Activated CD4-positive, alpha-beta T cell treated with anti-CD3 and anti-CD28 coated beads, Interleukin-2, amount 10 ng/mL, durations not matched to agents 24 days and 14 days (primary cell): Measurements from ENCODE around the gene TAF9B. TPM values are rescaled to one million over a fixed set of nuclear protein-coding genes. Genes with fewer than 3 reads are reported as not detected.
"Not testable (repeated sequence)": the region's sequence is repeated elsewhere in the genome, so short reads cannot be mapped to it uniquely, and the experiment has no call there.

Source experiments
- DNase-seq: peaks from one replicate; pipeline ENCODE4 v3.0.0; 2022
- H3K27ac Mint-ChIP-seq: one replicate; pipeline ENCODE4 v1.8.0; 2022; ENCODE audit warnings: mild to moderate bottlenecking, mixed read lengths
- H3K27me3 Mint-ChIP-seq: one replicate; pipeline ENCODE4 v1.8.0; 2022; ENCODE audit warnings: mixed read lengths
- H3K36me3 Mint-ChIP-seq: one replicate; pipeline ENCODE4 v1.8.0; 2022; ENCODE audit warnings: low read depth, mild to moderate bottlenecking, mixed read lengths
- H3K4me1 Mint-ChIP-seq: one replicate; pipeline ENCODE4 v1.8.0; 2021; ENCODE audit warnings: mixed read lengths
- H3K4me3 Mint-ChIP-seq: one replicate; pipeline ENCODE4 v1.8.0; 2022; ENCODE audit warnings: mild to moderate bottlenecking, moderate library complexity, mixed read lengths
- H3K9me3 Mint-ChIP-seq: one replicate; pipeline ENCODE4 v1.8.0; 2021; ENCODE audit warnings: mixed read lengths
- intact Hi-C: fragments of 100-400 bp; cut with micrococcal nuclease; formaldehyde crosslinking; loops from one replicate; pipeline ENCODE4 v1.15.1; 2023
- total RNA-seq: library from RNA; stranded (reverse); gene quantifications from 2 replicates; pipeline ENCODE4 v1.2.3, GENCODE V29; 2022

TAF9B gene
- total RNA-seq, 1 donor from 2014 or later = 14.6 TPM

GRCh38 chrX:78105944-78106650 is 33.4 kb downstream of the TAF9B start:
- H3K27me3 Mint-ChIP-seq = no peaks in the 10 kb centered on the region
- H3K27ac Mint-ChIP-seq = peak overlapping the region; percentile 91
- peaks cover 28% of the 10 kb centered on the region for H3K4me1 Mint-ChIP-seq
- intact Hi-C loops = loop anchor here (2.0 to 10.0 kb wide), 9 partner anchors 195 to 1931 kb away; partner anchors contain the start of genes ATP7A, ATRX, COX7B and CYSLTR1
- DNase-seq = peak; percentile 77
- peak overlapping the region; percentile 97 for H3K4me3 Mint-ChIP-seq
- H3K36me3 Mint-ChIP-seq = peaks cover 48% of the 10 kb centered on the region
- peaks cover 4% of the 10 kb centered on the region for H3K9me3 Mint-ChIP-seq

- Mint-ChIP-seq H3K27ac (peak overlapping the region; percentile 91), H3K36me3 (peaks cover 45% of the 10 kb centered on the region), H3K4me1 (peaks cover 26% of the 10 kb centered on the region), H3K9me3 (peaks cover 4% of the 10 kb centered on the region), H3K4me3 (peak overlapping the region; percentile 97), H3K27me3 (no peaks in the 10 kb centered on the region)
- DNase-seq = peak; percentile 74
- intact Hi-C loops = loop anchor here (1.0 to 10.0 kb wide), 10 partner anchors 39 to 1930 kb away; partner anchors contain the start of genes ATP7A, ATRX, COX7B and CYSLTR1
These were observed 34.8 kb downstream of the TAF9B start for GRCh38 chrX:78104447-78105176.

- Mint-ChIP-seq H3K27ac (peak within 1 kb of the TSS; percentile 91), H3K9me3 (peaks cover 4% of the 10 kb centered on the region)
- intact Hi-C loops = loop anchor here (1.0 to 10.0 kb wide), 10 partner anchors 39 to 1929 kb away; partner anchors contain the start of genes ATP7A, ATRX, COX7B and CYSLTR1
These were observed 35.6 kb downstream of the TAF9B start, which contains the start of gene PGK1 for GRCh38 chrX:78103623-78104446. TSS of gene PGK1 (plus strand) at chrX:78104248. CDS start at chrX:78104341, 93 bp downstream.

GRCh38 chrX:78103001-78103622 is 36.3 kb downstream of the TAF9B start:
- DNase-seq = peak; percentile 57
- Mint-ChIP-seq H3K27ac (peak overlapping the region; percentile 90), H3K9me3 (peaks cover 4% of the 10 kb centered on the region), H3K27me3 (no peaks in the 10 kb centered on the region), H3K4me3 (peak overlapping the region; percentile 97), H3K4me1 (peaks cover 22% of the 10 kb centered on the region), H3K36me3 (peaks cover 35% of the 10 kb centered on the region)
- intact Hi-C loops = loop anchor here (10.0 kb wide), 6 partner anchors 222 to 1928 kb away; partner anchors contain the start of genes CYSLTR1, P2RY10, PBDC1 and RTL3

More at GRCh38 chrX:78103623-78104446, 35.6 kb downstream of the TAF9B start, which contains the start of gene PGK1:
- peak; percentile 98 for DNase-seq
- peaks cover 25% of the 10 kb centered on the region for H3K4me1 Mint-ChIP-seq
- peaks cover 41% of the 10 kb centered on the region for H3K36me3 Mint-ChIP-seq
- H3K27me3 Mint-ChIP-seq = no peaks in the 10 kb centered on the region
- H3K4me3 Mint-ChIP-seq = peak within 1 kb of the TSS; percentile 97

GRCh38 chrX:78102091-78102490 is 37.4 kb downstream of the TAF9B start:
- intact Hi-C loops = loop anchor here (10.0 kb wide), 6 partner anchors 223 to 1927 kb away; partner anchors contain the start of genes CYSLTR1, P2RY10, PBDC1 and RTL3
- Mint-ChIP-seq H3K27ac (peak overlapping the region; percentile 90), H3K27me3 (no peaks in the 10 kb centered on the region), H3K4me3 (peak overlapping the region; percentile 97), H3K4me1 (peaks cover 21% of the 10 kb centered on the region), H3K36me3 (peaks cover 24% of the 10 kb centered on the region), H3K9me3 (peaks cover 4% of the 10 kb centered on the region)
- DNase-seq = peak; percentile 66

- Mint-ChIP-seq H3K36me3 (peaks cover 3% of the 10 kb centered on the region), H3K4me3 (no peak overlapping the region), H3K9me3 (peaks cover 4% of the 10 kb centered on the region), H3K4me1 (peaks cover 16% of the 10 kb centered on the region), H3K27ac (no peak overlapping the region), H3K27me3 (no peaks in the 10 kb centered on the region)
- intact Hi-C loops = no loop called here
- no peak for DNase-seq
These were observed 41.3 kb downstream of the TAF9B start for GRCh38 chrX:78098108-78098507.

- Mint-ChIP-seq H3K4me3 (no peak overlapping the region), H3K27ac (no peak overlapping the region), H3K36me3 (no peaks in the 10 kb centered on the region), H3K9me3 (peaks cover 7% of the 10 kb centered on the region), H3K27me3 (peaks cover 13% of the 10 kb centered on the region), H3K4me1 (peaks cover 4% of the 10 kb centered on the region)
- peak; percentile 65 for DNase-seq
- intact Hi-C loops = no loop called here
These were observed 47.2 kb downstream of the TAF9B start for GRCh38 chrX:78092296-78092695.

GRCh38 chrX:78081413-78081812 is 58.0 kb downstream of the TAF9B start:
- H3K4me1 Mint-ChIP-seq, H3K27ac Mint-ChIP-seq, H3K27me3 Mint-ChIP-seq, H3K36me3 Mint-ChIP-seq, DNase-seq, H3K4me3 Mint-ChIP-seq, H3K9me3 Mint-ChIP-seq, intact Hi-C loops: not testable (repeated sequence)

Other genes with a start within 250 kb of the TAF9B start
- gene MAGT1, start 244.2 kb downstream of the TAF9B start, total RNA-seq = 41.2 and 44.0 TPM in 2 replicates
- gene COX7B, start 240.2 kb downstream of the TAF9B start, total RNA-seq = 281 and 301 TPM in 2 replicates
- 7.6 and 8.1 TPM in 2 replicates for gene ATP7A, start 229.0 kb downstream of the TAF9B start, total RNA-seq
- gene PGAM4, start 170.0 kb downstream of the TAF9B start, total RNA-seq = 0.38 and 0.79 TPM in 2 replicates
- gene PGK1, start 35.4 kb downstream of the TAF9B start, total RNA-seq = 1,039 and 1,063 TPM in 2 replicates
- gene CYSLTR1, start 188.0 kb upstream of the TAF9B start, total RNA-seq = 16.1 and 17.2 TPM in 2 replicates